ENCODE results near the gene PNKD. TPM values are rescaled to one million over a fixed set of nuclear protein-coding genes. Genes with fewer than 3 reads are reported as not detected.

The PNKD gene
- total RNA-seq, 1 experiment from 2014 or later: 58.1 TPM

DNA sequence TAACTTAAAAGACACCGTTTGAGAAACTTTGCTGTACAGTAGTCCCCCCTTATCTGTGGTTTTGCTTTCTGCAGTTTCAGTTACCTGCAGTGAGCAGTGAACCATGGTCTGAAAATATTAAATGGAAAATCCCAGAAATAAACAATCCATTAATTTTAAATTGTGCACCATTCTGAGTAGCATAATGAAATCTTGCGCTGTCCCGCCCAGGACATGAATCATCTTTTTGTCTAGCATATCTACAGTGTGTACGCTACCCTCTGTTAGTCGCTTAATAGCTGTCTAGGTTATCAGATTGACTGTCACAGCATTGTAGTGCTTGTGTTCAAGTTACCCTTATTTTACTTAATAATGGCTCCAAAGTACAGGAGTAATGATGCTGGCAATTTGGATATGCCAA lies 47.3 kb upstream of the PNKD start:
- TF ChIP-seq POLR2A (IDR thresholded peaks at IDR 0.05; ENCODE audit: borderline replicate concordance, extremely low read depth, insufficient read depth, insufficient read length) (no peak), SP1 (IDR thresholded peaks at IDR 0.05; ENCODE audit: low read depth) (no peak), JUND (IDR thresholded peaks at IDR 0.05) (no peak), CEBPB (IDR thresholded peaks at IDR 0.05; ENCODE audit: low read depth) (no peak), TCF7L2 (IDR thresholded peaks at IDR 0.05; ENCODE audit: borderline replicate concordance, extremely low read depth, insufficient read depth, insufficient read length) (no peak), YY1 (IDR thresholded peaks at IDR 0.05; ENCODE audit: extremely low read depth, insufficient replicate concordance, low read depth, low read length) (no peak), RAD21 (IDR thresholded peaks at IDR 0.05; ENCODE audit: low read depth) (no peak), SIN3A (IDR thresholded peaks at IDR 0.05; ENCODE audit: low read depth) (no peak), CBX3 (IDR thresholded peaks at IDR 0.05; ENCODE audit: low read depth) (no peak), ZFX (IDR thresholded peaks at IDR 0.05) (no peak), FOSL1 (IDR thresholded peaks at IDR 0.05; ENCODE audit: low read depth) (no peak)
- TF ChIP-seq, protein P1, sequence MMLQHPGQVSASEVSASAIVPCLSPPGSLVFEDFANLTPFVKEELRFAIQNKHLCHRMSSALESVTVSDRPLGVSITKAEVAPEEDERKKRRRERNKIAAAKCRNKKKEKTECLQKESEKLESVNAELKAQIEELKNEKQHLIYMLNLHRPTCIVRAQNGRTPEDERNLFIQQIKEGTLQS (IDR thresholded peaks at IDR 0.05): no peak
- no peaks in the 10 kb centered on the region for H3K9me2 ChIP-seq (ENCODE audit: insufficient read depth)
- no peak for DNase-seq (ENCODE audit: low read depth, low spot score)
- BruUV-seq (replicated peaks): no TSS peak
- peaks cover 13% of the 10 kb centered on the region; the same call in 1 of the 2 replicates for H4K20me1 ChIP-seq (ENCODE audit: insufficient read depth)
- no peaks in the 10 kb centered on the region for H3K9me3 ChIP-seq (ENCODE audit: control insufficient read depth in 1 of 2, insufficient read depth in 1 of 2, low read depth in 1 of 2, low read length in 2 of 2)
- ChIA-PET POLR2A (no interaction called here), CTCF (no interaction called here), RAD21 (ENCODE audit: low non-redundant PET in 1 of 2, low total read pairs in 2 of 2, uncharacterized antibody in 2 of 2, unreplicated experiment in 2 of 2) (no interaction called here)
- peaks cover 21 to 29% of the 10 kb centered on the region in 2 experiments; a peak in 3 of 4 replicates for H3K36me3 ChIP-seq (ENCODE audit: control insufficient read depth in 1 of 2, insufficient read depth in 2 of 2, low read length in 2 of 2)
- intact Hi-C loops (cut with micrococcal nuclease): no loop called here
- H3K4me1 ChIP-seq (ENCODE audit: control insufficient read depth in 1 of 2, insufficient read depth in 2 of 2, low read length in 2 of 2): peaks cover 12 to 17% of the 10 kb centered on the region in 2 experiments
- no peak for ATAC-seq
- H2AFZ ChIP-seq (ENCODE audit: low read depth, low read length, poor library complexity, severe bottlenecking): no peak overlapping the region
- H3K9ac ChIP-seq (ENCODE audit: low read length): no peak overlapping the region
- H3K4me2 ChIP-seq (ENCODE audit: low read length): no peak overlapping the region
- no peak overlapping the region for H3K4me3 ChIP-seq (replicated peaks in 1 of 2; ENCODE audit: low read depth in 1 of 2, low read length in 2 of 2)
- peaks cover 90% of the 10 kb centered on the region for H3K79me2 ChIP-seq (ENCODE audit: insufficient read depth, low read length)
- no peaks in the 10 kb centered on the region for H3K27me3 ChIP-seq (ENCODE audit: insufficient read depth, low read length)
- H3K27ac ChIP-seq (ENCODE audit: low read depth, low read length): no peak overlapping the region

DNA sequence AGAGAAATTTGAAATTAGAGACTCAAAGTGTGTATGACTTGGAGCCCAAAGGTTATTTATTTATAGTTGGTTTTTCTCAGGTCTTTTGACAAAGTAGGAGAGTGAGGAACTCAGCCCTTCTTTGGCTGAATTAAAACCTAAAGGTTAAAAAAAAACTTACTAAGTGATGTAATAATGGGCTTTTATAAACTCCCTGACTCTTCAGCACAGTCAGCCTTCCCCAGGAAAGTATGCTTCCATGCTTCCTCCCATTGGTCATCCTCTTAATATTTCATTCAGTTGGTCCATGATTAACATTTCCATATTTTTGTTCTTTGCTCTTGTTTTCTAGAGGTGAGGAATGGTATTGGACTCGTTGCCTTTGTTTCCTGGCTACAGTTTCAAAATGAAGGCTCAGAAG lies 46.1 kb upstream of the PNKD start:
- intact Hi-C loops (cut with micrococcal nuclease): no loop called here
- Histone ChIP-seq H2AFZ (ENCODE audit: low read depth, low read length, poor library complexity, severe bottlenecking) (no peak overlapping the region), H3K27me3 (ENCODE audit: insufficient read depth, low read length) (no peaks in the 10 kb centered on the region), H3K36me3 (ENCODE audit: control insufficient read depth in 1 of 2, insufficient read depth in 2 of 2, low read length in 2 of 2) (peaks cover 26 to 37% of the 10 kb centered on the region in 2 experiments; a peak in 3 of 4 replicates), H3K9me2 (ENCODE audit: insufficient read depth) (no peaks in the 10 kb centered on the region), H3K27ac (ENCODE audit: low read depth, low read length) (no peak overlapping the region), H3K9ac (ENCODE audit: low read length) (no peak overlapping the region), H4K20me1 (ENCODE audit: insufficient read depth) (peaks cover 13% of the 10 kb centered on the region; the same call in 1 of the 2 replicates), H3K4me2 (ENCODE audit: low read length) (no peak overlapping the region), H3K9me3 (ENCODE audit: control insufficient read depth in 1 of 2, insufficient read depth in 1 of 2, low read depth in 1 of 2, low read length in 2 of 2) (no peaks in the 10 kb centered on the region), H3K79me2 (ENCODE audit: insufficient read depth, low read length) (peaks cover 87% of the 10 kb centered on the region), H3K4me1 (ENCODE audit: control insufficient read depth in 1 of 2, insufficient read depth in 2 of 2, low read length in 2 of 2) (peaks cover 12 to 16% of the 10 kb centered on the region in 2 experiments), H3K4me3 (replicated peaks in 1 of 2; ENCODE audit: low read depth in 1 of 2, low read length in 2 of 2) (no peak overlapping the region)
- ATAC-seq: no peak
- POLR2A ChIA-PET: no interaction called here
- TF ChIP-seq, protein P2, sequence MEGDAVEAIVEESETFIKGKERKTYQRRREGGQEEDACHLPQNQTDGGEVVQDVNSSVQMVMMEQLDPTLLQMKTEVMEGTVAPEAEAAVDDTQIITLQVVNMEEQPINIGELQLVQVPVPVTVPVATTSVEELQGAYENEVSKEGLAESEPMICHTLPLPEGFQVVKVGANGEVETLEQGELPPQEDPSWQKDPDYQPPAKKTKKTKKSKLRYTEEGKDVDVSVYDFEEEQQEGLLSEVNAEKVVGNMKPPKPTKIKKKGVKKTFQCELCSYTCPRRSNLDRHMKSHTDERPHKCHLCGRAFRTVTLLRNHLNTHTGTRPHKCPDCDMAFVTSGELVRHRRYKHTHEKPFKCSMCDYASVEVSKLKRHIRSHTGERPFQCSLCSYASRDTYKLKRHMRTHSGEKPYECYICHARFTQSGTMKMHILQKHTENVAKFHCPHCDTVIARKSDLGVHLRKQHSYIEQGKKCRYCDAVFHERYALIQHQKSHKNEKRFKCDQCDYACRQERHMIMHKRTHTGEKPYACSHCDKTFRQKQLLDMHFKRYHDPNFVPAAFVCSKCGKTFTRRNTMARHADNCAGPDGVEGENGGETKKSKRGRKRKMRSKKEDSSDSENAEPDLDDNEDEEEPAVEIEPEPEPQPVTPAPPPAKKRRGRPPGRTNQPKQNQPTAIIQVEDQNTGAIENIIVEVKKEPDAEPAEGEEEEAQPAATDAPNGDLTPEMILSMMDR (IDR thresholded peaks at IDR 0.05 in 2 of 3, conservative IDR thresholded peaks at IDR 0.05 in 1 of 3; ENCODE audit: borderline replicate concordance in 1 of 3, insufficient read depth in 1 of 3, low read depth in 2 of 3, low read length in 2 of 3): no peak
- TF ChIP-seq SIN3A (IDR thresholded peaks at IDR 0.05; ENCODE audit: low read depth): no peak
- no peak for TF ChIP-seq EGR1 (IDR thresholded peaks at IDR 0.05; ENCODE audit: low read depth)
- TF ChIP-seq, protein P3, sequence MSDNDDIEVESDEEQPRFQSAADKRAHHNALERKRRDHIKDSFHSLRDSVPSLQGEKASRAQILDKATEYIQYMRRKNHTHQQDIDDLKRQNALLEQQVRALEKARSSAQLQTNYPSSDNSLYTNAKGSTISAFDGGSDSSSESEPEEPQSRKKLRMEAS (IDR thresholded peaks at IDR 0.05): no peak
- no peak for TF ChIP-seq POLR2AphosphoS5 (IDR thresholded peaks at IDR 0.05; ENCODE audit: low read depth, low read length)
- no peak for TF ChIP-seq ZFX (IDR thresholded peaks at IDR 0.05)
- no peak for TF ChIP-seq SRF (IDR thresholded peaks at IDR 0.05; ENCODE audit: low read depth)
- TF ChIP-seq CBX3 (IDR thresholded peaks at IDR 0.05; ENCODE audit: low read depth): no peak
- TF ChIP-seq, protein P1 (IDR thresholded peaks at IDR 0.05): no peak
- no peak for TF ChIP-seq RAD21 (IDR thresholded peaks at IDR 0.05; ENCODE audit: low read depth)
- RAD21 ChIA-PET (ENCODE audit: low non-redundant PET in 1 of 2, low total read pairs in 2 of 2, uncharacterized antibody in 2 of 2, unreplicated experiment in 2 of 2): no interaction called here
- no peak for DNase-seq (ENCODE audit: low read depth, low spot score)
- CTCF ChIA-PET: no interaction called here
- BruUV-seq (replicated peaks): no TSS peak
